Coronary artery (tissue), 2 donors: ENCODE measurements around the gene CENPF.
"Not testable (repeated sequence)": the region's sequence is repeated elsewhere in the genome, so short reads cannot be mapped to it uniquely, and the experiment has no call there.

Experiments used
- DNase-seq: peaks from one replicate; pipeline ENCODE4 v3.0.0-alpha.2; 2017; ENCODE audit warnings: low spot score
- H3K27ac ChIP-seq, 2 donors: fragments of 200-600 bp; sonication (generic); one replicate each; pipeline ENCODE4 v1.5.1; 2016 to 2019
- H3K4me3 ChIP-seq: fragments of 200-600 bp; sonication (generic); 2 replicates; pipeline ENCODE4 v1.5.1; 2016; ENCODE audit warnings: mild to moderate bottlenecking, moderate library complexity
- TF ChIP-seq, protein P1 (sequence below): fragments of 200-600 bp; sonication (generic); IDR thresholded peaks from one replicate; pipeline ENCODE4 v1.5.1; 2019; ENCODE audit warnings: antibody characterized with exemption

The CENPF gene

DNA sequence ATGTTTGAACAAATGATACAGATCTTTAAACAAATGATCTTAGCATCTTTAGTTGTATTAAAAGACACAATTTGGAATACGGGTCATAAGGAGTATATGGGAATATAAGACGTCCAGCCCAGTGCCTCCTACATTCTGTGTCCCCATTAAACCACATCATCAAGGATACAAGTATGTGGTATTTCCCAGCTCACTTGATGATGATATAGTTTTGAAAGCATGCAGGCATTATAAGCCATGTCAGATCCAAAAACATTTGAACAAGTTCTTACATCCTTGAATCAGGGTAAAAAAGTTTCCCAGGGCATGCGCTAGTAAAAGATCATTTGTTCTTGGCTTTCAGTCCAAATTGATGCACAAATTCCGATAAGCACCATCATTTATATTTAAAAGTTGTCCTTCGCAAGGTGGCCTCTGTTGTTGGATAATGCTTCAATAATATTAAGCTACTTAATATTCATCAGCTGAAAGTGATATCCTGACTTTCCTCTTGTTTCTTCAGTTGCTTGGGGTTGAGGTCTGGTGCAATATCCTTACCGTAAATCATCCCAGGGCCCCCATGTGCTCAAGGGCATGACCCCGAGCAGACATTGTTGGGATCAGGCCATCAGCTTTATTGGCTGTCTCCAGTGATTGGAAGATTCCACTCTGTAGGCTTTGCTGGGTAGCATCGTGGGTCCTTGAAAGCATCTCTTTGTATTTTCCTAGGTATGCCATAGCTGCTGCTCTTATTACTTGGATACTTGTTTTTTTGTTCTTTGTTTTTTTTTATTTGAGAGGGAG lies 61.8 kb downstream of the CENPF start:
- Histone ChIP-seq H3K4me3 (no peak overlapping the region), H3K27ac (no peak overlapping the region)
- DNase-seq = no peak
- TF ChIP-seq, protein P1, sequence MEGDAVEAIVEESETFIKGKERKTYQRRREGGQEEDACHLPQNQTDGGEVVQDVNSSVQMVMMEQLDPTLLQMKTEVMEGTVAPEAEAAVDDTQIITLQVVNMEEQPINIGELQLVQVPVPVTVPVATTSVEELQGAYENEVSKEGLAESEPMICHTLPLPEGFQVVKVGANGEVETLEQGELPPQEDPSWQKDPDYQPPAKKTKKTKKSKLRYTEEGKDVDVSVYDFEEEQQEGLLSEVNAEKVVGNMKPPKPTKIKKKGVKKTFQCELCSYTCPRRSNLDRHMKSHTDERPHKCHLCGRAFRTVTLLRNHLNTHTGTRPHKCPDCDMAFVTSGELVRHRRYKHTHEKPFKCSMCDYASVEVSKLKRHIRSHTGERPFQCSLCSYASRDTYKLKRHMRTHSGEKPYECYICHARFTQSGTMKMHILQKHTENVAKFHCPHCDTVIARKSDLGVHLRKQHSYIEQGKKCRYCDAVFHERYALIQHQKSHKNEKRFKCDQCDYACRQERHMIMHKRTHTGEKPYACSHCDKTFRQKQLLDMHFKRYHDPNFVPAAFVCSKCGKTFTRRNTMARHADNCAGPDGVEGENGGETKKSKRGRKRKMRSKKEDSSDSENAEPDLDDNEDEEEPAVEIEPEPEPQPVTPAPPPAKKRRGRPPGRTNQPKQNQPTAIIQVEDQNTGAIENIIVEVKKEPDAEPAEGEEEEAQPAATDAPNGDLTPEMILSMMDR = no peak

DNA sequence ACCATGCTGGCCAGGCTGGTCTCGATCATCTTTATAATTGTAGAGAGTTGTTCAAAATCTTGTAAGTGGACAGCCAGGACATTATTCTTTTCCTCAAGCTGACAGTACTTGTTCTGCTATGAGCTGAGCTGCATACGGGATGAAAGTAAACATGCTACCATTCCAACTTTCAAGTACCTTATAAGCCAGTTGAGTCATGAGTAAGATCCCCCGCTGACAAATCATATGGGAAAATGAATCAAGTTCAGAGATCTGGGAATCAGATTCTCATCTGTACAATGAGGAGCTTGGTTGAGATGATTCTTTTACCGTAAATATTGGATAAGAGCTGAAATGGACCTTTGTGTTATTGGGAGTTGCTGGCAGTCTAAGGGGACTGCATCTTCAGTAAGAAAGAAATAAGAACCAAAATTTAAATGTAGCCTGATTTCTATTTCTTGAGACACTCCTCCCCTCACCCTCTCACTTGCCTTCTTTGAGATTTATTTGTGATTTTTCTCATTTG lies 62.7 kb downstream of the CENPF start:
- Histone ChIP-seq H3K27ac (no peak overlapping the region), H3K4me3 (no peak overlapping the region)
- DNase-seq = no peak
- TF ChIP-seq, protein P1 = no peak

DNA sequence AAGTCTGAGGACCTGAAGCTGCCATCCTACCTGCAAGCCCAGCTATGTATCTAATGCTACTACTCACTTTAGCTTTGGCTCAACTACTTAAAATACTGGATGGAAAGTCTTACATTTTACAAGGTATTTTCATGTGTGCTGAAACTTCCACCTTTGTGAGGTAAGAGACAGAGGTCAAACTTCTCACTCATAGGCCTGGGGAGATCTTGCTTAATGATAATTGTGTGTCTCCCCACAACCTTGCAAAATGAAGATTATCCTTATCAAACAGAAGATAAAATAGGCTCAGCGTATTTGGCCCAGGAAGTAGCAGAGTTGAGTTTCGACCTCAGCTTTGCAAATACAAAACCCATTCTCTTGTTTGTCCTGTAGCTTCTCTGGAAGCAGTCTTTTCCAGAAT lies 63.7 kb downstream of the CENPF start:
- DNase-seq = no peak
- Histone ChIP-seq H3K27ac (no peak overlapping the region), H3K4me3 (no peak overlapping the region)
- TF ChIP-seq, protein P1 = no peak

DNA sequence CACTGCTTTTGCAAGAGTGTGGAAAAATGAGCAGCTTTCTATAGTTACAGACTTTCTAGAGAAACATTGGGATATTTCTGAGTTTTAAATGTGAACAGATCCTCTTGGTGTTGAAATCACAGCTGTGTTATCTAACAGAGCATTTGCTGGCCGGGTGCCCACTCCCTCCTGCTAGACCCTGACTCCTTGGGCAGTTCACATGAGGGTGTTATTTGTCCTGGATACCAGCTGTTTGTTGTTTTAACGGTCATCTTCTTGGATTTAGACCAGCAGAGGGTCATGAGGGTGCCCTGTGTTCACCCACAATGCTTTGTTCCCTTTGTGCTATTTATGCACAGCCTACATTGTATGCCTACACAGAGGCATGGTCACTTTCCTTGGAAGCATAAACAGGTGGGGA lies 67.1 kb downstream of the CENPF start:
- TF ChIP-seq, protein P1 = no peak
- no peak overlapping the region for H3K4me3 ChIP-seq
- no peak for DNase-seq

DNA sequence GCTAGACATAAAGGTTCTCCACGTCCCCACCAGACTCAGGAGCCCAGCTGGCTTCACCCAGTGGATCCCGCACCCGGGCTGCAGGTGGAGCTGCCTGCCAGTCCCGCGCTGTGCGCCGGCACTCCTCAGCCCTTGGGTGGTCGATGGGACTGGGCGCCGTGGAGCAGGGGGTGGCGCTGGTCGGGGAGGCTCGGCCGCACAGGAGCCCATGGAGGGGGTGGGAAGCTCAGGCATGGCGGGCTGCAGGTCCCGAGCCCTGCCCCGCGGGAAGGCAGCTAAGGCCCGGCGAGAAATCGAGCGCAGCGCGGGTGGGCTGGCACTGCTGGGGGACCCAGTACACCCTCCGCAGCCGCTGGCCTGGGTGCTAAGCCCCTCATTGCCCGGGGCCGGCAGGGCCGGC lies 70.0 kb downstream of the CENPF start:
- not testable (repeated sequence) for H3K27ac ChIP-seq, H3K4me3 ChIP-seq

More for the DNA sequence above, 67.1 kb downstream of the CENPF start:
- no peak overlapping the region for H3K27ac ChIP-seq

DNA sequence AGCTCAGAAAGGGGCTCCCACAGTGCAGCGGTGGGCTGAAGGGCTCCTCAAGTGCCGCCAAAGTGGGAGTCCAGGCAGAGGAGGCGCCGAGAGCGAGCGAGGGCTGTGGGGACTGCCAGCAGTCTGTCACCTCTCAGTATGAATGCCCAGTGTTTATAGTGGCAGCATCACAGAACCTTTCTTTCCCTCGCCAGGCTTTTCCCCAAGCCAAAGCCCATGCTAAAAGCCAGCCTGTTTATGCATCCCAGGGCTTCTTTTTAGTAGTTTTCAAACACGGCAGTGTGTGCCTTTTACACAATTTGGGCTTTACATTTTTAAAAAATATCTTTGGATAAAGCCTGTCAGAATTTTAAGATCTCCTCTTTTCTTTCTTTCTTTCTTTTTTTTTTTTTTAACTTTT lies 70.6 kb downstream of the CENPF start:
- H3K4me3 ChIP-seq = no peak overlapping the region
- H3K27ac ChIP-seq = no peak overlapping the region
- TF ChIP-seq, protein P1 = no peak
- DNase-seq = no peak

More for the DNA sequence above, 70.0 kb downstream of the CENPF start:
- not testable (repeated sequence) for DNase-seq

DNA sequence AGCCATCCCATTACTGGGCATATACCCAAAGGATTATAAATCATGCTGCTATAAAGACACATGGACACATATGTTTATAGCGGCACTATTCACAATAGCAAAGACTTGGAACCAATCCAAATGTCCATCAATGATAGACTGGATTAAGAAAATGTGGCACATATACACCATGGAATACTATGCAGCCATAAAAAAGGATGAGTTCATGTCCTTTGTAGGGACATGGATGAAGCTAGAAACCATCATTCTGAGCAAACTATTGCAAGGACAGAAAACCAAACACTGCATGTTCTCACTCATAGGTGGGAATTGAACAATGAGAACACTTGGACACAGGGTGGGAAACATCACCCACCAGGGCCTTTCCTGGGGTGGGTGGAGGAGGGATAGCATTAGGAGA lies 72.5 kb downstream of the CENPF start:
- H3K27ac ChIP-seq, H3K4me3 ChIP-seq, DNase-seq: not testable (repeated sequence)

DNA sequence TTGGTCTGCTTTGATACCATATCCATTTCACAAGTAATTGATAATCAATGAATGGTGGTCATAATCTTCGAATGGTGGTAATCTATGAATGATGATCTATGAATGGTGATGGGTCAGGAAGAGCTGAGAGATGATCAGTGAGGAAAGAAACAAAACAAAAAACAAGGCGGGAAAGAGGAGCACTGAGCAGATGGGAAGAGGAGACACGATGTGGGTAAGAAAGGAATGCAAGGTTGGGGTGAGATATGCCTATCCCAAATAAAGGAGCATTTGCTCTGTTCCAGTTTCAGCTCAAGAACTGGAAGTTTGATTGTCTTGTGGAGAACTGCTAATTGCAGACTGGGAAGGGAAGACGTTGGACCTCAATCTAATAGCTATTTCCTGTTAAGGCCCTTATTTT lies 73.8 kb downstream of the CENPF start:
- DNase-seq = no peak

More for the DNA sequence above, 73.8 kb downstream of the CENPF start:
- no peak overlapping the region for H3K27ac ChIP-seq
- no peak overlapping the region for H3K4me3 ChIP-seq
- TF ChIP-seq, protein P1 = no peak
